ENCODE data around the gene MUC5B.

DNA sequence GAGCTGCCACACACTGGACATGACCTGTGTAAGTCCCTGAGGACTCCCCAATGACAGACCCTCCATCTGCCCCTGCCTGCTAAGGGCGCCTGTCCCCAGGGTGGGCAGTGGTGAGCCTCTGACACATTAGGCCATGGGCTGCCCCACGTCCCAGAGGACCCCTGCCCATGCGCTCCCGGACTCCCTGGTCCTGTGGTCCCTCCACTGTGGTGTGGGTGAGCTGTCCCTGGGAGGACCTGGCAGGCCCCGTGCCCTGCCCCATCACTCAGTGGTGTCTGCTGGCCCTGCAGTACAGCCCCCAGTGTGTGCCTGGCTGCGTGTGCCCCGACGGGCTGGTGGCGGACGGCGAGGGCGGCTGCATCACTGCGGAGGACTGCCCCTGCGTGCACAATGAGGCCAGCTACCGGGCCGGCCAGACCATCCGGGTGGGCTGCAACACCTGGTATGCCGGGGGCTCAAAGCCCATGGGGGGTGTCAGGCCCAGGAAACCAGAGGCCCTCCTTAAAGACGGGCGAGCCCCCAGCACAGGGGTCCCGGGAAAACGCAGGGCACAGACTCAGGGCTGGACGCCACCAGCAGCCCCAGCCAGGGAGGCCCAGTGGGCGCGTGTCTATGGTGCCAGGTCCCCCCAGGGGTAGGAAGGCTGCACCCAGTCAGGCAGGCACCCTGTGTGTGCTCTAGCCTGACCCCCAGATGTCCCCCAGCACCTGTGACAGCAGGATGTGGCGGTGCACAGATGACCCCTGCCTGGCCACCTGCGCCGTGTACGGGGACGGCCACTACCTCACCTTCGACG lies 46.4 kb upstream of the MUC5B start:
- TF ChIP-seq POLR2A (IDR thresholded peaks at IDR 0.05), result no peak
- TF ChIP-seq, protein P1, sequence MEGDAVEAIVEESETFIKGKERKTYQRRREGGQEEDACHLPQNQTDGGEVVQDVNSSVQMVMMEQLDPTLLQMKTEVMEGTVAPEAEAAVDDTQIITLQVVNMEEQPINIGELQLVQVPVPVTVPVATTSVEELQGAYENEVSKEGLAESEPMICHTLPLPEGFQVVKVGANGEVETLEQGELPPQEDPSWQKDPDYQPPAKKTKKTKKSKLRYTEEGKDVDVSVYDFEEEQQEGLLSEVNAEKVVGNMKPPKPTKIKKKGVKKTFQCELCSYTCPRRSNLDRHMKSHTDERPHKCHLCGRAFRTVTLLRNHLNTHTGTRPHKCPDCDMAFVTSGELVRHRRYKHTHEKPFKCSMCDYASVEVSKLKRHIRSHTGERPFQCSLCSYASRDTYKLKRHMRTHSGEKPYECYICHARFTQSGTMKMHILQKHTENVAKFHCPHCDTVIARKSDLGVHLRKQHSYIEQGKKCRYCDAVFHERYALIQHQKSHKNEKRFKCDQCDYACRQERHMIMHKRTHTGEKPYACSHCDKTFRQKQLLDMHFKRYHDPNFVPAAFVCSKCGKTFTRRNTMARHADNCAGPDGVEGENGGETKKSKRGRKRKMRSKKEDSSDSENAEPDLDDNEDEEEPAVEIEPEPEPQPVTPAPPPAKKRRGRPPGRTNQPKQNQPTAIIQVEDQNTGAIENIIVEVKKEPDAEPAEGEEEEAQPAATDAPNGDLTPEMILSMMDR (IDR thresholded peaks at IDR 0.05), result no peak

Measured in esophagus squamous epithelium (tissue), 4 donors.